IPS DF 6.9 (cell line): ENCODE results near the gene NDUFAB1.
A peak's percentile ranks its signal among the peaks of the same experiment; 100 is the strongest.
"Not testable (repeated sequence)": the region's sequence is repeated elsewhere in the genome, so short reads cannot be mapped to it uniquely, and the experiment has no call there.

Experiments
- DNase-seq: peaks from one replicate; pipeline ENCODE4 v3.0.0-alpha.2; 2013; ENCODE audit warnings: low read depth, low spot score
- H3K27ac ChIP-seq: one replicate; pipeline ENCODE4 v1.5.1; 2013; ENCODE audit warnings: low read length, control low read depth
- H3K27me3 ChIP-seq: 2 replicates; pipeline ENCODE4 v1.6.1; 2013; ENCODE audit warnings: mild to moderate bottlenecking, low read length; ENCODE audit not compliant: control insufficient read depth, insufficient read depth
- H3K36me3 ChIP-seq: 2 replicates; pipeline ENCODE4 v1.6.1; 2013; ENCODE audit warnings: low read length; ENCODE audit not compliant: control insufficient read depth, insufficient read depth
- H3K4me1 ChIP-seq: 2 replicates; pipeline ENCODE4 v1.6.1; 2013; ENCODE audit warnings: low read length; ENCODE audit not compliant: control insufficient read depth, insufficient read depth
- H3K4me3 ChIP-seq: 2 replicates; pipeline ENCODE4 v1.5.1; 2013; ENCODE audit warnings: mild to moderate bottlenecking, low read length
- H3K9me3 ChIP-seq: 2 replicates; pipeline ENCODE4 v1.6.1; 2013; ENCODE audit warnings: low read length, inconsistent platforms; ENCODE audit not compliant: control insufficient read depth, insufficient read depth
- WGBS: extraction: QIAGEN DNeasy Blood & Tissue Kit; methylation state at CpG from one replicate; pipeline ENCODE4 v1.1.7; 2013; ENCODE audit warnings: mixed read lengths, missing lambda C conversion rate; ENCODE audit not compliant: insufficient read length, insufficient coverage; 5-methylcytosine and 5-hydroxymethylcytosine counted together

Gene NDUFAB1

DNA sequence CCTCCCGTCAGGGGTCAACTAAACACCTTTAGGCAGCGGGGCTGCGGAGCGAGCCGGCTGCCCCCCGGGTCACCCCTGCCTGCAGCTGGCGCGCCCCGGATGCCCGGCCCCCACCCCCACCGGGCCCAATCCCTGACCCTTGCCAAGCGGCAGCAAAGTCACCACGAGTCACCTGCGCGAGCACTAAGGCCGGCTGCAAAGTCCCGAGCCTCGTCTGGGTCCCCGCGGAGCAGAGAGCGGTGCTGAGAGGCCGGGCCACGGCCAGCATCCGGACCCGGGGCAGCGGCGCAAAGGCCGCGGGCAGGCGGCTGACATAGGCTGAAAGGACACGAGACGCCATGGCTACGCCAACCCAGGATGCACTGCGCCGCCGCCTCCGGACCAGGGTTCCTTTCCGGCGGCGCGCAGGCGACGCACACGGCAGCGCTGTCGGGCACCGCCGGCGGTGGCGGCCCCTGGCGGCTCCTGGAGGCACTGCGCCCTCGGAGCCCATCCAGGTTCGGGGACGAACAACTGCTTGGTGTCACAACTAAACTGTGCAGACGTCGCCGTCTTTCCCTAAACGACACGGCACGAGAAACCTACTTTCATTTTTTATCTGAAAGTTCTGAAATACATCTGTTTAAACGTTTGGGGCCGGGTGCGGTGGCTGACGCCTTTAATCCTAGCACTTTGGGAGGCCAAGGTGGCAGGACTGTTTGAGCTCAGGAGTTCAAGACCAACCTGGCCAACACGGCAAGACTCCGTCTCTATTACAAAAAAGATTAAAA is at the start of gene NDUFAB1:
NDUFAB1 (minus strand) TSS at position 366 of the 770 bp plus-strand sequence; CDS start at position 340, 26 bp downstream.
- Histone ChIP-seq H3K4me1 (no peaks in the 10 kb centered on the region), H3K27me3 (no peaks in the 10 kb centered on the region), H3K36me3 (no peaks in the 10 kb centered on the region), H3K4me3 (peak within 1 kb of the TSS; percentile 74), H3K9me3 (no peaks in the 10 kb centered on the region), H3K27ac (no peak within 1 kb of the TSS)
- WGBS, result no CpG with 5 or more reads among the region's 67 CpGs
- peak; percentile 76 for DNase-seq

GRCh38 chr16:23642246-23642774 is 46.2 kb upstream of the NDUFAB1 start:
- Histone ChIP-seq H3K4me1 (0 out of 2 replicates have a peak, but pooled peaks cover 2% of the 10 kb centered on the region), H3K4me3 (peak overlapping the region; percentile 86; the same call in 1 of the 2 replicates), H3K36me3 (peaks cover 3% of the 10 kb centered on the region; the same call in 1 of the 2 replicates), H3K27ac (no peak overlapping the region), H3K9me3 (no peaks in the 10 kb centered on the region), H3K27me3 (no peaks in the 10 kb centered on the region)
- WGBS, result no CpG with 5 or more reads among the region's 14 CpGs
- no peak for DNase-seq

DNA sequence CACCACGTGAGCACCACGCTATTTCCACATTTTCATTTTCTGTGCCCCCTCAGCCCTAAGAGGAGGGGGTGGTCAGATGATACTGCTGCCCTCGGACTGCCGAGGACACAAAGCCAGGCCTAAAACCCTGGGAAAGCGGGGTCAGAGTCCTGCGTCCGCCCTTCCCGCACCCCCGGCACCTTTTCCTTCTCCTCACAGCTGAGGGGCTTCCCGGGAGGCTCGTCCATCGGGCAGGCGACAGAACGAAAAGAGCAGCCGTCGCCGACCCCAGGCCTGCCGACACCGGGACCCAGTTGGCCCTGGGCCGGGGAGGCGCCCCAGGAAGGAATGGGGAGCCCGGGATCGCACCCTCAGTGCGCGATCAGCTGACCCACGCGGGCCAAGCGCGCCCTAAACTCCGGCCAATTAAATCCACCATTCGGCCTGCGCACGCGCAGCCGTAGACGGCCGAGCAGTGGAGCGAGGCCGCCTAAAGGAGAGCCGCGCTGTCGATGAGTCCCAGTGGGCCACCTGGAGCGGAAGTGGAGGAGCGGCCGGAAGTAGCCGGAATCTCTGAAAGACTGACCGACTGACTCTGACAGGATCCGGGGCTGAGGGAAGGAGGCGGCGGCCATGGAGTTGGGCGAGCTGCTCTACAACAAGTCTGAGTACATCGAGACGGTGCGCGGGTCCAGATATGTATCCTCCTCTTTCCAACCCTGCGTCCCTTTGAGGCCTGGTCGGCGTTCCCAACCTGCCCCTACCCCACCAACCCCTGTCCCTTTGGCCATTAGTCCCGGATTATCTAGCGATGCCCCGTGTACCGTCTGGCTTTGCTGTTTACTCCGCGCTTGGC is 45.0 kb upstream of the NDUFAB1 start, which contains the start of the genes DCTN5 and PALB2:
DCTN5 (plus strand) TSS at position 536 of the 835 bp plus-strand sequence; CDS start at position 613, 77 bp downstream.
PALB2 (minus strand) TSS at position 380 of the 835 bp plus-strand sequence; CDS start at position 227, 153 bp downstream.
- peak; percentile 89 for DNase-seq
- Histone ChIP-seq H3K36me3 (peaks cover 3% of the 10 kb centered on the region; the same call in 1 of the 2 replicates), H3K4me3 (peak within 1 kb of the TSS; percentile 86), H3K27ac (no peak within 1 kb of the TSS), H3K9me3 (no peaks in the 10 kb centered on the region), H3K27me3 (no peaks in the 10 kb centered on the region), H3K4me1 (0 out of 2 replicates have a peak, but pooled peaks cover 2% of the 10 kb centered on the region)
- WGBS, result no CpG with 5 or more reads among the region's 64 CpGs

DNA sequence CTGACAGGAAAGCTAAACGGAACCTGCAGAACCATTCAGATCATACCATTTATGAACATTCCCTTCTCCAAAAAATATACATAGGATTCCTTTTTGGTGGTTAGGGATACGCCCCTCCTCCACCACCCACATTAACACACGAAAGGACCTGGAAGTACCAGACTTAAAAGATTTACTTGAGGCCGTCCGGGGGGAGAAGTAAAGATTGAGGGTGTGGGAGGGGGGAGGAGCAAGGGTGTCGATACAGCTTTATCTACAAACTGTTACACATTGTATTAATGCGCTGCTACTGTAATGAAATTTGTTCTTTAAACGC is 44.5 kb upstream of the NDUFAB1 start:
- H3K27me3 ChIP-seq, result no peaks in the 10 kb centered on the region
- no CpG with 5 or more reads among the region's 8 CpGs for WGBS
- no peak overlapping the region for H3K27ac ChIP-seq
- DNase-seq, result peak; percentile 4
- H3K9me3 ChIP-seq, result no peaks in the 10 kb centered on the region
- 0 out of 2 replicates have a peak, but pooled peaks cover 2% of the 10 kb centered on the region for H3K4me1 ChIP-seq
- H3K4me3 ChIP-seq, result peak overlapping the region; percentile 86
- H3K36me3 ChIP-seq, result peaks cover 2% of the 10 kb centered on the region; the same call in 1 of the 2 replicates

DNA sequence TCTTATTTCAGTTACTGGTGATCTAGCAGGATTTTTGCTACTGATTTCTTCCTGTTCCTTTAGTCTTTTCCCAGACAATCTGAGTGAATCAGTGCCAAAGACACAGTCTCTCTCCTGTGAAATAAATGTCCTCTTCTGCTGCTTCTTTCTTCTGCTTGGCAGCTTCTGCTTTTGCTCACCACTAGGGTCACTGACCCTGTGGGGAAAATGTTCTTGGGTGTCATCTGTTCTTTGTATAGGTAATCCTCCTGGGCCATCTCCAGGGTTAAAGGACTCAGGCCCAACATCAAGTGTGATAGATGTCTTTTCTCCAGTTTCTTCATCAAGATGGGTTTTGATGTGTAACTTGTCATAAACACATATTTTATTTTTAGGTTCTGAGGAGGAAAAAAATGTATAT is 39.8 kb upstream of the NDUFAB1 start:
- H3K4me1 ChIP-seq, result no peaks in the 10 kb centered on the region
- no peak for DNase-seq
- no peaks in the 10 kb centered on the region for H3K27me3 ChIP-seq
- no peak overlapping the region for H3K27ac ChIP-seq
- no peak overlapping the region for H3K4me3 ChIP-seq
- peaks cover 5% of the 10 kb centered on the region; the same call in 1 of the 2 replicates for H3K36me3 ChIP-seq
- no peaks in the 10 kb centered on the region for H3K9me3 ChIP-seq

GRCh38 chr16:23634461-23635036 is 38.4 kb upstream of the NDUFAB1 start:
- H3K4me1 ChIP-seq, result no peaks in the 10 kb centered on the region
- H3K27me3 ChIP-seq, result no peaks in the 10 kb centered on the region
- H3K27ac ChIP-seq, result no peak overlapping the region
- no peak overlapping the region for H3K4me3 ChIP-seq
- WGBS, result no CpG with 5 or more reads among the region's 4 CpGs
- H3K9me3 ChIP-seq, result no peaks in the 10 kb centered on the region
- no peak for DNase-seq
- peaks cover 8% of the 10 kb centered on the region; the same call in 1 of the 2 replicates for H3K36me3 ChIP-seq

- not testable (repeated sequence) for H3K4me1 ChIP-seq, H3K9me3 ChIP-seq, H3K36me3 ChIP-seq, H3K4me3 ChIP-seq, H3K27ac ChIP-seq, DNase-seq, H3K27me3 ChIP-seq
- WGBS, result no CpG with 5 or more reads among the region's 3 CpGs
Observed at GRCh38 chr16:23631874-23632273, 35.8 kb upstream of the NDUFAB1 start.

DNA sequence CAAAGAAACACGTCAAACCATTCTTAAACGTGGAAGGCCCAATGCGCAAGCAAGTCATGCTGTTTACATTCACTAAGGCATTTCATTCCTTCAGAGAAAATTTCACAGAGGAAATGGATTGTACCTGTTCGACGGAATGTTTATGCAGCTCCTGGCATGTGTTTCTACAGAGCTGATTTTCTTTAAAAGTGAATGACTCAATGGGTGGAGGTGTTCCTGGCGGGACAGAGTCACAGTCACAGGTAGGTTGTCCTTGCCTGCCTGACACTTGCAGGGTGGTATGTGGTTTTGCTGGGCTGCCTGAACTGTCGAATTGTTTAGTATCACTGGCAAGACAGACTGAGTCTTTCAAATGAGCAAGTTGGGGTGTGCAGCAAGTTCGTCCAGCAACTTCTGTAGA is 33.4 kb upstream of the NDUFAB1 start:
- Histone ChIP-seq H3K4me1 (no peaks in the 10 kb centered on the region), H3K27ac (no peak overlapping the region), H3K4me3 (no peak overlapping the region), H3K9me3 (no peaks in the 10 kb centered on the region), H3K27me3 (no peaks in the 10 kb centered on the region), H3K36me3 (peaks cover 10% of the 10 kb centered on the region; the same call in 1 of the 2 replicates)
- no CpG with 5 or more reads among the region's 8 CpGs for WGBS
- no peak for DNase-seq

DNA sequence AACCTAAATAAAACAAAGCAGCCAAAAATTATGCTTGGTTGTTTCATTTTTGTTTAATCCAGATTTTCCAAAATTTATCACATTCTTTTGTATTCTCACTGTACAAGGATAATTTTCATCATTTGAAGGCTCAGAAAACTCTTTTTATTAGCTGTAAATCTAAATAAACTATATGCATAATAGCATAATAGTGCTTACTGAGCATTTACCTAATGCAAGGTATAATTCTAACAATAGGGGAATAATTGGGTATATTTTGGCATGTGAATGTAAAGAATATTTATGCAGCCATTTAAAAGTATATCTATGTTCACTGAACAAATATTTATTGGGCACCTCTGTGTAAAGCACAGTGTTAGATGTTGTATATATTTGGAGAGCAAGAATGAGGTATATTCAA is 28.0 kb upstream of the NDUFAB1 start:
- H3K27ac ChIP-seq, result no peak overlapping the region
- no peaks in the 10 kb centered on the region for H3K27me3 ChIP-seq
- no peaks in the 10 kb centered on the region for H3K9me3 ChIP-seq
- H3K36me3 ChIP-seq, result peaks cover 9% of the 10 kb centered on the region; the same call in 1 of the 2 replicates
- H3K4me3 ChIP-seq, result no peak overlapping the region
- no peak for DNase-seq
- no peaks in the 10 kb centered on the region for H3K4me1 ChIP-seq

DNA sequence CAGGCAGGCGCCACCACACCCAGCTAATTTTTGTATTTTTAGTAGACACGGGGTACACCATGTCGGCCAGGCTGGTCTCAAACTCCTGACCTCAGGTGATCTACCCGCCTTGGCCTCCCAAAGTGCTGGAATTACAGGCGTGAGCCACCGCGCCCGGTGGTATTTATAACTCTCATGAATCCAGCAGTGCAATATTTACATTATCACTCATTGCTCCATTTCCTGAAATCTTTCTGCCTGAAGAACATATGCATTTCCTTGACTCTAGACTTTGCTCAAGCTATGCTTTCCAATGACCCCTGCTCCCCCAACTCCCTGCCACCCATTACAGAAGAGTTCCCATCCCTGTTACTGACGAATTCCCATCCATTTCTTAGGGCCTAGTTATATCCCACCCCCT is 19.7 kb upstream of the NDUFAB1 start:
- Histone ChIP-seq H3K4me1 (no peaks in the 10 kb centered on the region), H3K4me3 (no peak overlapping the region), H3K9me3 (no peaks in the 10 kb centered on the region), H3K27me3 (no peaks in the 10 kb centered on the region), H3K36me3 (peaks cover 3% of the 10 kb centered on the region; the same call in 1 of the 2 replicates), H3K27ac (no peak overlapping the region)
- DNase-seq, result no peak
- WGBS, result no CpG with 5 or more reads among the region's 9 CpGs
